Pulmonary artery endothelial cell (primary cell): ENCODE data around the gene EMSY. TPM values are rescaled to one million over a fixed set of nuclear protein-coding genes. Genes with fewer than 3 reads are reported as not detected.

Experiments used
- DNase-seq: peaks from one replicate; pipeline ENCODE4 v3.0.0-alpha.2; 2011; ENCODE audit warnings: low read depth, low spot score
- total RNA-seq: library from RNA; depleted of rRNA; stranded (reverse); fragments of >200 nt; gene quantifications from 2 replicates; pipeline ENCODE4 v1.2.3, GENCODE V29; 2014

Gene EMSY
- total RNA-seq, 1 donor from 2014 or later, result 9.4 TPM

GRCh38 chr11:76456571-76456970, 11.8 kb downstream of the EMSY start:
- DNase-seq, result no peak

GRCh38 chr11:76459299-76459698, 14.5 kb downstream of the EMSY start:
- no peak for DNase-seq

DNA sequence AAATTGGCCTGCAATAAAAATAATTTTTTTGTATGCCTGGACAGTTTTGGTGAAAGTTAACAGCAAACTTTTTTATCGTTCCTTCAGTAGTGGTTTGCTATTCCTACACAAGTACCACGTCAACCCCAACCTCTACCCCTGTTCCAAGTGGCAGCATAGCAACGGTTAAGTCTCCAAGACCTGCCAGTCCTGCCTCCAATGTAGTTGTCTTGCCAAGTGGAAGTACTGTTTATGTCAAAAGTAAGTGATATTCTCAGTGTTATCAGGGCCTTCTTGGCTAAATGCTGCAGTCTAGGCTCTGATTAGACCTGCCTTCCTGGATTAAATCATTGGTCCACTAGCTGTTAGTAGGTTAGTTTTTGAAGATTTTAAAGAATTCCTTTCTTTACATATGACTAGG, 15.0 kb downstream of the EMSY start:
- DNase-seq, result no peak

GRCh38 chr11:76462317-76462716, 17.5 kb downstream of the EMSY start:
- DNase-seq, result no peak

GRCh38 chr11:76465701-76466100, 20.9 kb downstream of the EMSY start:
- no peak for DNase-seq

- DNase-seq, result no peak
Observed at GRCh38 chr11:76466666-76467065, 21.8 kb downstream of the EMSY start.

- DNase-seq, result no peak
Observed at GRCh38 chr11:76469141-76469540, 24.3 kb downstream of the EMSY start.

DNA sequence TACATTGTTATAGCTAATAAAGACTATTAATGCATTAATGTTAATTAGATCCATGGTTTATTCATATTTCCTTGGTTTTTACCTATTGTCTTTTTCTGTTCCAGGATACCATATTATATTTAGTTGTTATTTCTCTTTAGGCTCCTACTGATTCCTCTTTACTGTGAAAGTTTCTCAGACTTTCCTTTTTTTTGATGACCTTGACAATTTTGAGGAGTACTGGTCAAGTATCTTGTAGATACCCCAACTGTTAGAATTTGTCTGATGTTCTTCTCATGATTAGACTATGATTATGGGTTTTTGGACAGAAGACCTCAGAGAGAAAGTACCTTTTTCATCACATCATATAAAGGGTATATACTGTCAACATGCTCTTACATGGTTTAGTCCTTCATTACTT, 26.6 kb downstream of the EMSY start:
- no peak for DNase-seq

DNA sequence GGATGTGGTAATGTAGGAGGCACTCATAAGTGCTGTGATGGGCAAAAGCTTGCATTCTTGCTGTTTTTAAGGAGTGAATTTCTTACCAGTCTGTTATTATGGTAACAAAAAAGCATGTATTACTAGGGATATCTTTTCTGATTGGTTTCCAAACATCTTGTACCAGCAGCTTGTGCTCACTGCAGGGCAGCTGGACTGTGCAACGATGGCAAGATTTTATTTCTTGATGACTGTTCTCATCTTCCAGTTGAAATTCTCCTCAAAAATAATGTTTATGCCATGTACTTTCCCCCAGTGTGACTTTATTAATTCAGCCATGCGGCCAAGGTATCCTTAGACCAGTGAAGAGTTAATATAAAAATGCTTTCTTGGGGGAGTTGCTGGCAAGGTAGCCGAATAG, 35.4 kb downstream of the EMSY start:
- DNase-seq, result no peak

GRCh38 chr11:76491644-76492043, 46.8 kb downstream of the EMSY start:
- DNase-seq, result no peak

- DNase-seq, result no peak
Observed at GRCh38 chr11:76493040-76493439, 48.2 kb downstream of the EMSY start.

GRCh38 chr11:76493626-76494539, 49.1 kb downstream of the EMSY start:
- DNase-seq, result no peak

DNA sequence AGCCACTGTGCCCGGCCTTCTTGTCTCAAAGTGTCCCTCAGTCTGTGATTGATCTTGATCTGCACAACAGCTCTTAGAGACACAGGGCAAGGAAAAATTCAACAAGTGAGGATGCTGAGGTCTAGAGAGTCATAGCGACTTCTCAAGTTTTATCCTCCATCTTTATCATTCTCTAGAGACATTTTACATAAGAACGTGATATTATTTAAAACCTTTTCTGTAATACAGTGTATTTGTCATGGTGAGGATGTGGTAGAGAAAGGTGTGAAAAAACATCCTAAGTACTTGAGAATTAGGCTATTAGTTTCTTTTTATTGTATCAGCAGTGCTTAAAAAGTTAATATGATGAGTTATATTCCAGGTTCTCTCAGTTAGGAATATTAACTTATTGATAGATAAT, 50.2 kb downstream of the EMSY start:
- no peak for DNase-seq

GRCh38 chr11:76496174-76496573, 51.4 kb downstream of the EMSY start:
- no peak for DNase-seq

GRCh38 chr11:76501526-76502202, 56.8 kb downstream of the EMSY start:
- no peak for DNase-seq

- DNase-seq, result no peak
Observed at GRCh38 chr11:76506833-76507232, 62.0 kb downstream of the EMSY start.

GRCh38 chr11:76510060-76511047, 65.5 kb downstream of the EMSY start:
- DNase-seq, result no peak

- peak; percentile 20 for DNase-seq
Observed at GRCh38 chr11:76512851-76513653, 68.2 kb downstream of the EMSY start.

GRCh38 chr11:76513654-76514034, 68.8 kb downstream of the EMSY start:
- DNase-seq, result no peak

- no peak for DNase-seq
Observed at GRCh38 chr11:76515494-76515893, 70.7 kb downstream of the EMSY start.

DNA sequence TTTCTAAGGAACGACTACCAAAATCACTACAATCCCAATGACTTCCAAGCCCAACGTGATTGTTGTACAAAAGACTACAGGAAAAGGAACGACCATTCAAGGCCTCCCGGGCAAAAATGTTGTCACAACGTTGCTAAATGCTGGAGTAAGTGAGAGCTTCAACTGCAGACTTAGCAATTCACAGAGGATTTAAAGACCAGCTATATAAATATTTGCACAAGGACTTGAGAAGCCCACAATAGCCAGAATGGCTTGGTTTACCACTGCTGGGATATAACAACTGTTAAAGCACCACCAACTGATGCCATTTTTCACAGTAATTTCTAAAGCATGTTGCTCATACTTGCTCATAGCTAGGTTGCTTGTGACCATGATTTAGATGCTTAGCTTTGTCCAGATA, 78.3 kb downstream of the EMSY start:
- no peak for DNase-seq
